ENCODE data around the gene STOML1. TPM values are rescaled to one million over a fixed set of nuclear protein-coding genes. Genes with fewer than 3 reads are reported as not detected.

STOML1 gene
- total and polyA plus RNA-seq, 10 of the 15 experiments (the other 5 are each of a cell fraction or from before 2014, with no cell fraction given) = 0.14 to 13.6 (median 8.3) TPM

GRCh38 chr15:74037171-74038117, 45.3 kb upstream of the STOML1 start (continued):
- TF ChIP-seq POLR2A (IDR thresholded peaks at IDR 0.05; ENCODE audit: low read depth, low read length) = peak; percentile 20; the same call in 1 of the 2 replicates
- TF ChIP-seq TCF3 (IDR thresholded peaks at IDR 0.05; ENCODE audit: borderline replicate concordance, insufficient read depth, low read depth, low read length) = no peak
- TF ChIP-seq JUND (IDR thresholded peaks at IDR 0.05; ENCODE audit: low read depth, low read length) = no peak

- H3K36me3 ChIP-seq (ENCODE audit: control insufficient read depth in 2 of 2, insufficient read depth in 2 of 2, low read length in 1 of 2) = peaks cover 31 to 35% of the 10 kb centered on the region in 2 experiments
- no peaks in the 10 kb centered on the region for H3K79me2 ChIP-seq (ENCODE audit: control insufficient read depth, insufficient read depth, low read length)
- CTCF ChIA-PET = interaction anchor here (0.6 to 5.1 kb wide), 6 partner anchors 12 to 72 kb away, joined by 3 to 30 read pairs (median 4); no protein-coding TSS in a partner anchor
- H2AFZ ChIP-seq (ENCODE audit: control insufficient read depth, low read depth, low read length) = no peak overlapping the region
- no peak overlapping the region for H3K27ac ChIP-seq (ENCODE audit: control insufficient read depth, insufficient read depth)
- no peak for DNase-seq (ENCODE audit: low read depth, low spot score)
- BruUV-seq (replicated peaks) = no TSS peak
- RAD21 ChIA-PET (ENCODE audit: unreplicated experiment) = interaction anchor here (1.4 to 5.5 kb wide), 2 partner anchors 42 to 63 kb away, joined by 3 to 28 read pairs; partner anchors contain the start of gene PML
- in situ Hi-C loops (cut with MboI) (no loop called here), intact Hi-C loops (cut with micrococcal nuclease; ENCODE audit: unreplicated experiment) (no loop called here)
- no peaks in the 10 kb centered on the region; the same call in 1 of the 2 replicates for H4K20me1 ChIP-seq (ENCODE audit: control insufficient read depth, insufficient read depth)
- H3K9ac ChIP-seq (ENCODE audit: control insufficient read depth, insufficient read depth, low read length) = no peak overlapping the region
- SMC1A ChIA-PET (ENCODE audit: uncharacterized antibody, unreplicated experiment) = interaction anchor here (1.1 kb wide), 1 partner anchor 42 kb away, joined by 3 read pairs; the partner anchor contains the start of gene PML
- no peak for FAIRE-seq
- H3K27me3 ChIP-seq (replicated peaks in 1 of 2; ENCODE audit: control insufficient read depth in 2 of 2, insufficient read depth in 2 of 2, low read length in 1 of 2) = no peaks in the 10 kb centered on the region
- no peaks in the 10 kb centered on the region for H3K4me1 ChIP-seq (ENCODE audit: control insufficient read depth, insufficient read depth, low read length)
- no peak for TF ChIP-seq ATF7 (IDR thresholded peaks at IDR 0.05; ENCODE audit: low read depth)
- TF ChIP-seq GATAD2B (conservative IDR thresholded peaks at IDR 0.05; ENCODE audit: low read depth) = no peak
- TF ChIP-seq LARP7 (IDR thresholded peaks at IDR 0.05) = no peak
- TF ChIP-seq MEF2A (IDR thresholded peaks at IDR 0.05; ENCODE audit: insufficient read depth, low read depth, low read length) = no peak
- no peak for TF ChIP-seq SIX5 (IDR thresholded peaks at IDR 0.05; ENCODE audit: low read depth, low read length, severe bottlenecking)
- TF ChIP-seq RAD21 (IDR thresholded peaks at IDR 0.05; ENCODE audit: insufficient read depth, low read depth, low read length) = 0 out of 2 replicates have a peak, but pooled peaks have one; percentile 30
- TF ChIP-seq CBX5 (IDR thresholded peaks at IDR 0.05; ENCODE audit: low read depth) = no peak
- TF ChIP-seq CTCF (IDR thresholded peaks at IDR 0.05 in 2 of 3, conservative IDR thresholded peaks at IDR 0.05 in 1 of 3; ENCODE audit: control insufficient read depth in 2 of 3, extremely low read depth in 1 of 3, insufficient read depth in 1 of 3, low read depth in 3 of 3, low read length in 3 of 3) = peak; percentile 23 to 32 (median 23); a peak in 3 of 6 replicates
- TF ChIP-seq BACH1 (IDR thresholded peaks at IDR 0.05; ENCODE audit: borderline replicate concordance) = no peak
- TF ChIP-seq POLR2A (IDR thresholded peaks at IDR 0.05; ENCODE audit: low read depth, low read length) = peak; percentile 56
- no peak for TF ChIP-seq YY1 (IDR thresholded peaks at IDR 0.05; ENCODE audit: low read depth, low read length)
- no peak for TF ChIP-seq PKNOX1 (IDR thresholded peaks at IDR 0.05)
- POLR2A ChIA-PET = interaction anchor here (0.6 kb wide), 1 partner anchor 37 kb away, joined by 3 read pairs; no protein-coding TSS in a partner anchor
- ATAC-seq = no peak
- no peak overlapping the region for H3K4me3 ChIP-seq
- H3K9me3 ChIP-seq (replicated peaks; ENCODE audit: control insufficient read depth, insufficient read depth, low read length) = no peaks in the 10 kb centered on the region
- WGBS (ENCODE audit: insufficient coverage, insufficient replicate concordance, low lambda C conversion rate, missing lambda C conversion rate) = 85% methylated on average over 20 of the region's 21 CpGs
- H3K4me2 ChIP-seq (ENCODE audit: control insufficient read depth, insufficient read depth) = no peak overlapping the region
Measured at GRCh38 chr15:74036271-74037170, 44.4 kb upstream of the STOML1 start.
